Tibial nerve (tissue), 4 donors: Measurements from ENCODE around the gene GNG2. TPM values are rescaled to one million over a fixed set of nuclear protein-coding genes. Genes with fewer than 3 reads are reported as not detected.

Experiments
- DNase-seq, 2 donors: peaks; one replicate each; pipeline ENCODE4 v3.0.0-alpha.2; 2019; ENCODE audit warnings: low spot score in 2 of 2
- H3K27ac ChIP-seq, 4 donors: fragments of 200-600 bp; sonication (generic) in 3 of 4; one replicate each; pipeline ENCODE4 v1.5.1; 2017 to 2019; ENCODE audit warnings: mild to moderate bottlenecking in 1 of 4
- H3K27me3 ChIP-seq, 2 donors: fragments of 200-600 bp; sonication (generic) in 1 of 2; one replicate each; pipeline versions ENCODE4 v1.5.1 to v1.6.0; 2017 to 2019
- H3K36me3 ChIP-seq, 3 donors: fragments of 200-600 bp; sonication (generic); one replicate each; pipeline ENCODE4 v1.5.1; 2018 to 2019
- H3K4me1 ChIP-seq, 4 donors: fragments of 200-600 bp; sonication (generic) in 3 of 4; one replicate each; pipeline ENCODE4 v1.5.1; 2017 to 2019
- H3K4me3 ChIP-seq, 4 donors: fragments of 200-600 bp; sonication (generic) in 3 of 4; one replicate each; pipeline ENCODE4 v1.5.1; 2017 to 2019; ENCODE audit warnings: mild to moderate bottlenecking in 1 of 4, moderate library complexity in 1 of 4
- H3K9me3 ChIP-seq, 4 donors: fragments of 200-600 bp; sonication (generic) in 3 of 4; one replicate each; pipeline ENCODE4 v1.5.1; 2017 to 2019
- CTCF ChIP-seq, 5 experiments: fragments of 200-600 bp in 3 of 5; fragments of 450-650 bp in 2 of 5; sonication (generic) in 3 of 5; IDR thresholded peaks; one replicate each; pipeline ENCODE4 v1.5.1; 2016 to 2019; ENCODE audit warnings: antibody characterized with exemption in 5 of 5, mild to moderate bottlenecking in 3 of 5, moderate library complexity in 2 of 5
- EP300 ChIP-seq, 2 donors: sonication (generic); formaldehyde crosslinking; IDR thresholded peaks; one replicate each; pipeline ENCODE4 v1.6.1; 2017; ENCODE audit warnings: antibody characterized with exemption in 2 of 2, mild to moderate bottlenecking in 1 of 2
- POLR2A ChIP-seq, 2 donors: fragments of 450-650 bp; IDR thresholded peaks; one replicate each; pipeline ENCODE4 v1.6.1; 2017; ENCODE audit warnings: antibody characterized with exemption in 2 of 2, mild to moderate bottlenecking in 2 of 2, moderate library complexity in 2 of 2
- WGBS, 2 donors: methylation state at CpG; one replicate each; pipeline ENCODE4 v1.1.5; 2018; 5-methylcytosine and 5-hydroxymethylcytosine counted together
- total RNA-seq, 4 donors: library from RNA; depleted of rRNA; stranded (reverse); fragments of >200 nt; gene quantifications; one replicate each; pipeline ENCODE4 v1.1.0, GENCODE V29; 2016

GNG2 gene
- total RNA-seq, 4 donors from 2014 or later = 54.3 to 121 (median 73.3) TPM

- DNase-seq = no peak
- H3K4me1 ChIP-seq = peaks cover 0 to 27% (median 4%) of the 10 kb centered on the region in 4 donors
- no peak overlapping the region for H3K4me3 ChIP-seq
- H3K27ac ChIP-seq = peak overlapping the region in 2 of 4 donors; percentile 59 to 76
- H3K27me3 ChIP-seq = no peaks in the 10 kb centered on the region
- 69 to 75% methylated on average over 6 of the region's 6 CpGs for WGBS, 2 donors
- TF ChIP-seq CTCF (IDR thresholded peaks at IDR 0.05) (no peak), EP300 (IDR thresholded peaks at IDR 0.05) (no peak), POLR2A (IDR thresholded peaks at IDR 0.05) (no peak)
- H3K36me3 ChIP-seq = no peaks in the 10 kb centered on the region
- no peaks in the 10 kb centered on the region for H3K9me3 ChIP-seq
These were observed 78.8 kb downstream of the GNG2 start for GRCh38 chr14:51939226-51939625.

GRCh38 chr14:51939755-51940301 lies 79.4 kb downstream of the GNG2 start:
- 67 to 72% methylated on average over 10 of the region's 10 CpGs for whole genome bisulfite sequencing, 2 donors
- TF ChIP-seq POLR2A (IDR thresholded peaks at IDR 0.05) (no peak), EP300 (IDR thresholded peaks at IDR 0.05) (no peak), CTCF (IDR thresholded peaks at IDR 0.05) (no peak)
- Histone ChIP-seq H3K9me3 (no peaks in the 10 kb centered on the region), H3K27me3 (no peaks in the 10 kb centered on the region), H3K27ac (peak overlapping the region in 2 of 4 donors; percentile 59 to 76), H3K4me1 (peaks cover 0 to 27% (median 4%) of the 10 kb centered on the region in 4 donors), H3K4me3 (no peak overlapping the region), H3K36me3 (no peaks in the 10 kb centered on the region)
- DNase-seq = no peak

GRCh38 chr14:51942971-51943370 lies 82.6 kb downstream of the GNG2 start:
- no peak for TF ChIP-seq EP300 (IDR thresholded peaks at IDR 0.05)
- TF ChIP-seq CTCF (IDR thresholded peaks at IDR 0.05) = no peak
- no peak for TF ChIP-seq POLR2A (IDR thresholded peaks at IDR 0.05)

GRCh38 chr14:51950007-51950406 lies 89.6 kb downstream of the GNG2 start:
- Histone ChIP-seq H3K27me3 (no peaks in the 10 kb centered on the region), H3K36me3 (peaks cover 0 to 37% (median 0%) of the 10 kb centered on the region in 3 donors), H3K9me3 (peaks cover 0 to 9% (median 0%) of the 10 kb centered on the region in 4 donors), H3K4me1 (peaks cover 0 to 23% (median 0%) of the 10 kb centered on the region in 4 donors), H3K27ac (peak overlapping the region in 2 of 4 donors; percentile 62 to 65), H3K4me3 (no peak overlapping the region)
- DNase-seq = no peak
- 58 to 66% methylated on average over 2 of the region's 2 CpGs for WGBS, 2 donors
- no peak for TF ChIP-seq CTCF (IDR thresholded peaks at IDR 0.05)
- no peak for TF ChIP-seq POLR2A (IDR thresholded peaks at IDR 0.05)
- no peak for TF ChIP-seq EP300 (IDR thresholded peaks at IDR 0.05)

More at GRCh38 chr14:51942971-51943370, 82.6 kb downstream of the GNG2 start:
- no peak overlapping the region for H3K4me3 ChIP-seq
- H3K9me3 ChIP-seq = peaks cover 0 to 4% (median 0%) of the 10 kb centered on the region in 4 donors
- DNase-seq = no peak
- peak overlapping the region in 1 of 4 donors; percentile 76 for H3K27ac ChIP-seq
- H3K4me1 ChIP-seq = peaks cover 0 to 13% (median 2%) of the 10 kb centered on the region in 4 donors
- H3K27me3 ChIP-seq = no peaks in the 10 kb centered on the region
- no peaks in the 10 kb centered on the region for H3K36me3 ChIP-seq
- WGBS, 2 donors = 72 to 75% methylated on average over 2 of the region's 2 CpGs

GRCh38 chr14:51951656-51952055 lies 91.2 kb downstream of the GNG2 start:
- WGBS, 2 donors = 36 to 55% methylated on average over 3 of the region's 3 CpGs

More at GRCh38 chr14:51951656-51952055, 91.2 kb downstream of the GNG2 start:
- Histone ChIP-seq H3K27me3 (no peaks in the 10 kb centered on the region), H3K4me3 (no peak overlapping the region), H3K9me3 (peaks cover 0 to 9% (median 0%) of the 10 kb centered on the region in 4 donors), H3K36me3 (peaks cover 0 to 51% (median 0%) of the 10 kb centered on the region in 3 donors), H3K27ac (peak overlapping the region in 1 of 4 donors; percentile 3), H3K4me1 (peaks cover 0 to 23% (median 0%) of the 10 kb centered on the region in 4 donors)
- no peak for DNase-seq
- TF ChIP-seq CTCF (IDR thresholded peaks at IDR 0.05) (no peak), EP300 (IDR thresholded peaks at IDR 0.05) (no peak), POLR2A (IDR thresholded peaks at IDR 0.05) (no peak)
